GM21786 (cell line): ENCODE results near the gene CNTN4.

ENCODE experiments used
- ATAC-seq: cut with Tn5 transposase; IDR thresholded peaks from one replicate; pipeline ENCODE4 v1.9.1; 2021; ENCODE audit not compliant: unreplicated experiment

Gene CNTN4

DNA sequence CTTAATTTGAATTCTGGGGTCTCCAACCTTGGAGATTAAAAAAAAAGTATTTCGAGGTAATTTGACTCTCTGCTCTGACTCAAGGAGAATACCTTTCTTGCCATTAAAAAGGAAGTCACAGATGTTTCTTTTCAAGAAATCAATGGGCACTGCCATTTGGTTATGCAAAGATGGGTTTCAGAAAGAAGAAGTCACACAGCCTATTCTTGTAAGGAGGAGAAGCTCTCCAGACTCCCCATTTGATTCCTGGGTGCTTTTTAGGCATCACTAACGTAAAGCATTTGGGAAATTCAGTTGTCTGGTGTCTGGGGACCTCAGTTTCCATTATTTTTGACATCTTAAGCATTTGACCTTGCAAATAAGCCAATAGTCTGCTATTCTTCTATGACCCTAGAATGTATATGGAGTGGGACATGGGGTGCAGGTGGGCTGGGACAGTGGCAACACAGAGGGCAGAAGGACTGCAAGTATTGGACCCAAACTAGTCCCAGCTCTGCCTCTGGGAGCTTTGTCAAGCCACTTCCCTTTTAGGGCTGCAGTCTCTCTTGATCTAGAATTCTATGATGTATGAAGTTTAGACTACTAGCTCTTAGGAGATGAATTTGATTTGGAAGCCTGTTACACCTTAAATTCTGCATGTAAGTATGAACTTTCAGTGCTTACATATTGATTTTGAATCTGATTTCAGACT lies 983.7 kb downstream of the CNTN4 start:
- ATAC-seq: peak; percentile 86

DNA sequence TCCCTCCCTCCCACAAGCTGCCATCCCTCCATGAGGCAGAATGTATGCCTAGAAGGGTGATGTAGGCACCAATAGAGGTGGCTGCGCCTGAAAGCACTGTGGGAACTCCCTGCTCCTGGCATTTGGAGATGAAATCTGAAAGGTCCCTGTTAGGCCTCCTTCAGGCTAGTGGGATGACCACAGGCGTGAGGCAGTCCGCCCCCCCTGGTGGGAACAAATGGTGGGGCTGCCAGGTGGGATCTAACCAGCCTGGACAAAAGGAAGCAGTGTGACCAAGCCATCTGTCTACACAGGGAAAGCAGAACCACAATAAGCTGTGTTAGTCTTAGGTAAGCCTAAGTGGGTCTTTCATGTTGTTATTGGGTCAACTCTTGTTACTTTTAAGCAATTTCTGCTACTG lies 986.2 kb downstream of the CNTN4 start:
- ATAC-seq: no peak

DNA sequence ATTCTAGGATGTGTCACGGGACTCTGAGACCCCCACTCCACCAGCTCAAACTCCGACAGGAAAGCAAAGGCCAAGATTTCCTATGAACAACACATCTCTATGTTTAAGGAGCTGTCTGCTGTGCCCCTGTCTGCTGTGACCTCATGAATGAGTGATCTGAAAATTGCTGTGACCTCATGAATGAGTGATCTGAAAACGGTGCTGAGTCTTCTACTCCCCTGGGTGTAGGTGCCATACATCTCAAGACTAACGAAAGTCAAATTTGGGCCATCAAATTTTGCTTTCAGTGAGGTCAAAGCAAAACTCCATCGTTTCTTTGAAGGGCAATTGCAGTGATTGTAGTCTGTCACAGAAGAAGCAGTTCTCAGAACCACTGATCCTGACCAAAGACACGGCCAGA lies 987.1 kb downstream of the CNTN4 start:
- ATAC-seq: no peak

DNA sequence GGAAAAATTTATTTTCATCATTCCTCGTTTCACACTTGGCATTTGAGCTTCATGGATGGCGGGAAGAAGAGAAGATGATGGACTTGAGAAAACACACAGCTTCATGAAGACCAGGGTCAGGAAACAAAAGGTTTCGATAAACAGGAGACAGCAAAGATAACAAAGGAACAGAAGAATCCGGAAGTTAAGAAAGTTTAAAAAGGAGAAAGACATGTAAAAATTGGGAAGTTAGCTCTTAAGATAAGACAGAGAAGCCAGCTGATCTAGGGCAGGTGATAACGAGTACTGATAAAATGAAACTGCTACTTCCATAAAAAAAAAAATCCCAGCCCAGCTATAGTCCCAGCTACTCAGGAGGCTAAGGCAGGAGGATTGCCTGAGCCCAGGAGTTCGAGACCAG lies 987.6 kb downstream of the CNTN4 start:
- ATAC-seq: no peak

DNA sequence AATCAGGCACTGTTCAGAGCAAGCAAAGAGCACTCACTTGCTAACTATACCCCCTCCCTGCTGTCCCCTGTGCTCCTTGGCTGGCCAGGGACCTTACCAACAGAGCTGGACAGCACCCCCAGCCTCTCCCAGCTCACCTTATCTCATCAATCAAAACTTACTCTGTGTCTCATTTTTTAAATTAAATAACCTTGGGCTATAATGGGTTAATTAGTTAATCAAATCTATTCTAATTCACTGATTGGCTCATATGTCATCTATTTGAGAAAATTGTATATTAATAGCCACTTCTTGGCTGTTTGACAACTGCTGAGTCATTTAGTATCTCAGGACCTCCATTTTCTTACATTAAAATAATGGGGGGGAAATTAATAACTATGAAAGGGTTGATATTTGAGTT lies 988.6 kb downstream of the CNTN4 start:
- ATAC-seq: no peak

DNA sequence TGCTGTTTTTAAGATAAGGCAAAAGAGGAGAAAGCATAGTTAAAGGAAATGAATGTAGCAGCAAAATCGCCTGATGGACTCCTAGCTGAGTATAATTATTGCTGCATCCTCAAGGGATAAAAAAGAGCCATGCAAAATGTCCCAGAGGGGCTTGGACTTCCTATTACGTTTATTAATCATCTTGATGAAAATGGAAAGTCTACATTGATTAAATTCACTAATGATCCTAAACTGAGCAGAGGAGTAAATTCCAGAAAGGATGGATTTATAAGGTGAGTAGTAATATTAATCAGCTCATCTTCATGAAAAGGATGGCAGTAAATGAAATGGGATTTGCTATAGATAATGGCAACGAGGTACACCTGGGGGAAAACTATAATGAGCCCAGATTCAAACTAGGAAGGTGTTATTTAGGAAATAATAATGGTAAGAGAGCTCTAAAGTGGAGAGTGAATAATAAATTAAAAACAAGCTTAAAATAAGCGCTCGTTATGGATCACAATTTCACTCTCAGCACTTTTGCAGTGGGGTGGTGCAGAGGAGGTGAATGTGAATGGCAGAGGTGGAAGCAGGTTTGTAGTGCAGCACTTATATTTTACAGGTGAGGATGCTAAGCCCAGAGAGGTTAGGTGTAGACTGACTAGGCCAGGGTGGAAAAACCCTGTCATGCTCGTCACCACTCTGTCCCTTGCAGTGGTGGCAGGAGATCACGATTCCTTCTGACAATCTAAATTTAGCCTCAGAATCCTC lies 989.2 kb downstream of the CNTN4 start:
- no peak for ATAC-seq

DNA sequence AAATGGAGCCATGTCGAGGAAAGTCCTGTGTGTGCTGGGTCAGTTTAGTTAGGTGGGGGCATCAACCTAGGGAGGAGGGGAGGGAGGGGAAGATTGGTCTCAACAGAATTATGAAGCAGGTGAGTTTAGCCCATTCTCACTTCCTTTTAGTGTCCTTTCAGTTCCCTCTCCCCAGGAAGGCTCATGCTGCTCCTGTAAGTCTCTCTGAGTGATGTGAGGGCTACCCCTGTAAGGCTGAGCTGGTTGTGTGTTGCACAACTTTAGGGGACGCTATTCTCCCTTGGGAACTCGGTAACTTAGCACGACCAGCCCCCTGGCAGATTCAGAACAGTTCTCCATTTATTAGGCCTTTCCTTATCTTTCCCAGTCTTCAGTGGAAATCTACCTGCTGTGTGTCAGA lies 990.4 kb downstream of the CNTN4 start:
- ATAC-seq: peak; percentile 99

DNA sequence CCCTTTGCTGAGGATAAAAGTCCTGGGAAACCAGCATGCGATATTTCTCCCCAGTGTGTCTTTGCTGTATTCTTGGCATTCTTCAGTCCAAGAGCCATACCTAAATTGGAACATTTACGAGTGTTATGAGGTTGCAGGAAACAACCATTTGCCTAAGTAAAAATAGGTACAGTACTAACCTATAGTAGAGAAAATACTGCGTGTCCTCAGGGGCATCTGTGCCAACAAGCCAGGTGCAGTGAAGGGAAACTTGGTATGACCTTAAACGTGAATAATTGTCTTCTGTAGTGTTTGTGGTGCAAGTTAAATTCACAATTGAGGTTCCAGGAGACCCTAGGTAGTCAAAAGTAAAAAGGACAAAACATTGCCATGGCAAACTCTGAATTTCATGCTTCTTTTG lies 999.3 kb downstream of the CNTN4 start:
- no peak for ATAC-seq

DNA sequence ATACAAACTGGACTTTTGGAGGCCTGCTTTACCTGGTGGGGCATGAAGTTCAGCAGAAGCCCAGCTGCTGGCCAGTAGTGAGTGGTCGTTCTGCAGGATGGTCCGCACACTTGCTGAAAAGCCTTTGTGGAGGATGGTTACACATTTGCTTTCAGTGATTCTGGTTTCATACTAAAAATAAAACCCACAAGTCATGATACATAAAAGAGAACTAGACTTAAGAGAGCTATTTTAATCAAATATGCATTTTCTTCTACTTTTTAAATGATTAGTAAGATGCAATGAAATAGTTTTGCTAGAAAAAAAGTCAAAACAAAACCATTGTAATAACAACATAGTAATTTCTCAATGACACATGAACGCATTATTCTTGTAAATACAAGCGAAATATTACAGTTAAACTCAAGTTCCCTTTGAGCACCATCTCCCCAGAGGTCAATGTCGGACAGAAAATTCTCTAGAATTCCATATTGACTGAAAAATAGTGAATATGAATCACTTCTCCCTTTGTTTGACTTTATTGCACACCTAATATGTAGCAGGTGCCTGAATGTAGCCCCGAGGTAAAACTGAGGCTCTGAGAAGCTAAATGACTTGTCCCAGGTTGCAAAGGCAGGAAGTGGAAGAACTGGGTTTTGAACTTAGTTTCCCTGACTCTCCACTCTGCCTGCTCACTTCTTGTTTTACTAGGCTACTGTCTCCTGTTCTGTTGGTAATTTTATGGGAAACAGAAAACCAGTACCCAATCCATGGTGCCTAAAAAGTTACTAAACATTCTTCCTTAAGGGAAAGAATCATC lies 1003.2 kb downstream of the CNTN4 start:
- peak; percentile 48 for ATAC-seq

DNA sequence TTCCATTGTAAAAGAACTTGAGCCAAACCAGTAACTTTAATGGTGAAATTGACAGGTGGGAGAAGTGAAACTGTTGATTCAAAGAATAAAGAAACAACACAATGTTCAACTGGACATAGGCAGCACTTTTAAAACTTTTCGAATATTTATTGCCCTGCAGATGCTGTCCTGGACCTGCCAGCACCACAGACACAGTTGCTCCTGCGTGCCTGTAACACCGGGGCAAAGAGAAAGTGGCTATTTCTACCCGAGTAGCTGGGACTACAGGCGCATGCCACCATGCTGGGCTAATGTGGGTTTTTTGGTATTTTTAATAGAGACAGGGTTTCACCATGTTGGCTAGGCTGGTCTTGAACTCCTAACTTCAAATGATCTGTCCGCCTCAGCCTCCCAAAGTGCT lies 1004.1 kb downstream of the CNTN4 start:
- no peak for ATAC-seq

DNA sequence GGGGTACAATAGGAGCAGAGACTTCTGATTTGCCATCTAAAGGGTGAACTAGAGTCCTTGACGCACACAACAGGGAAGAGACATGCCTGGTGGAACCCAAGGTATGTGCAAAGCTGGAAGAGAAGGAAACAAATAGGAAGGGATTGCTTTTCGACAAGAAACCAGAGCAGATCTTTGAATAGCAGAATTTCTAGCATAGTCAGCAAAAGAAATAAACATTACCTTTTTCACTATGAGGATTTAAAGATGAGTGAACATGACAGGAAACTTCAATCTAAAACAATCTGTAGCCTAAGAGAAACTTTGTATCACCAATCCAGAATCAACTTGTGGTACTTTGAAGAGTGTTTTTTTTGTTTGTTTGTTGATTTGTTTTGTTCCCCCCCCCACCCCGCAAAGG lies 1006.6 kb downstream of the CNTN4 start:
- no peak for ATAC-seq

DNA sequence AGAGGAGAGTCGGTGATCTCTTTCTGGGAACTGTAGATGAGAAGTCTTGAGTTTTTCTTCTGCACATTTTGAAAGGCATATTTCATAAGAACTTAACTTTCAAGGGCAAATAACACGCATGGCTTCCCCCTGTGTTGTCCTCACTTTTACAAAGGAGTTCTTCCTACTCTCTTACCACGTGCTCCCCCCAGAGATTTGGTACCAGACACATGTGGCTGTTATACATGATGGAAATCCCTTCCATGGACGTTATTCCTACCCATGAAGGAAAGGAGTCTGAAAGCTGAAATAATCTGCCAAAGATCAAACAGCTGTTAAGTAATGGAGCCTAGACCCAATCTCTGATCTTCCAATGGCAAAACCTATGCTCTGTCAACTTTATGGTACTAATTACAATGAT lies 1007.1 kb downstream of the CNTN4 start:
- no peak for ATAC-seq

DNA sequence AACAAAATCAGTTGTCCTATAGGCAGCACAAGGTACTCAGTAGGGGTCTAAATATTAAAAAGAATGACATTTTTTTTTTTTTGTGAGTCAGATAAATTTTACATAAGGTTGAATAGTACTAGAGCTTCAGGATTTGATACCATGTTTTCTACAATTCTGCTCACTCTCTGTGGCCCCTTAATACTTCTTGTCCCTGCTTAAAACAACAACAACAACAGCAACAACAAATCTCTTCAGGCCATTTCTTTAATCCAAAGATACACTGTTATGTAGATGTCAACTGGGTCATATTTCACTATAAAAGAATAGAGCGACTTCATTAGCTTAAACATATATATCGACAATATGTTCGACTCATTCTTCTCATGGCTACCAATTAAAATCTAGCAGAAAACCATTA lies 1008.5 kb downstream of the CNTN4 start:
- ATAC-seq: no peak
